CD14-positive monocyte (primary cell): ENCODE measurements around the gene UBE2L5. TPM values are rescaled to one million over a fixed set of nuclear protein-coding genes. Genes with fewer than 3 reads are reported as not detected.

Source experiments
- DNase-seq, 3 donors: peaks; one replicate each; pipeline ENCODE4 v3.0.0-alpha.2; 2011 to 2022
- H2AFZ ChIP-seq: 2 replicates; pipeline ENCODE4 v1.6.0; 2012; ENCODE audit warnings: mild to moderate bottlenecking, low read depth, low read length, inconsistent platforms; ENCODE audit not compliant: insufficient read depth, poor library complexity, severe bottlenecking
- H3K27ac ChIP-seq, 2 donors: 1 replicate in 1 of 2; 2 replicates in 1 of 2; pipeline ENCODE4 v1.5.1; 2012 to 2013; ENCODE audit warnings: low read length in 2 of 2, control low read depth in 1 of 2, inconsistent platforms in 1 of 2, low read depth in 1 of 2, mild to moderate bottlenecking in 1 of 2
- H3K27me3 ChIP-seq, 2 donors: one replicate each; pipeline versions ENCODE4 v1.6.0 to v1.6.1; 2011 to 2013; ENCODE audit warnings: low read length in 2 of 2; ENCODE audit not compliant: control insufficient read depth in 2 of 2, insufficient read depth in 2 of 2
- H3K36me3 ChIP-seq, 2 donors: replicated peaks in 1 of 2; 1 replicate in 1 of 2; 2 replicates in 1 of 2; pipeline versions ENCODE4 v1.5.1 to v1.6.1; 2012 to 2013; ENCODE audit warnings: low read length in 2 of 2, control low read depth in 1 of 2, inconsistent platforms in 1 of 2, mild to moderate bottlenecking in 1 of 2; ENCODE audit not compliant: insufficient read depth in 2 of 2, control insufficient read depth in 1 of 2
- H3K4me1 ChIP-seq, 2 donors: 1 replicate in 1 of 2; 2 replicates in 1 of 2; pipeline versions ENCODE4 v1.5.1 to v1.6.1; 2012 to 2013; ENCODE audit warnings: low read length in 2 of 2, control low read depth in 1 of 2, inconsistent platforms in 1 of 2, mild to moderate bottlenecking in 1 of 2, moderate library complexity in 1 of 2; ENCODE audit not compliant: insufficient read depth in 2 of 2, control insufficient read depth in 1 of 2
- H3K4me2 ChIP-seq: replicated peaks from 2 replicates; pipeline ENCODE3; 2012; ENCODE audit warnings: low read length, moderate library complexity, mild to moderate bottlenecking; ENCODE audit not compliant: poor library complexity, severe bottlenecking; ENCODE audit errors: extremely low read depth
- H3K4me3 ChIP-seq, 3 experiments: fragments of 200-600 bp in 1 of 3; sonication (generic) in 1 of 3; replicated peaks in 1 of 3; 1 replicate in 2 of 3; 2 replicates in 1 of 3; pipeline ENCODE4 v1.5.1; 2011 to 2013; ENCODE audit warnings: low read length in 3 of 3, mild to moderate bottlenecking in 3 of 3, control low read depth in 2 of 3, low read depth in 2 of 3, inconsistent platforms in 1 of 3, moderate library complexity in 1 of 3
- H3K79me2 ChIP-seq: 2 replicates; pipeline ENCODE4 v1.6.0; 2012; ENCODE audit warnings: mild to moderate bottlenecking, control low read depth, inconsistent platforms, low read length, moderate library complexity; ENCODE audit not compliant: insufficient read depth
- H3K9ac ChIP-seq: 2 replicates; pipeline ENCODE4 v1.6.0; 2017; ENCODE audit warnings: low read length, mild to moderate bottlenecking; ENCODE audit not compliant: insufficient read depth, poor library complexity, severe bottlenecking
- H3K9me3 ChIP-seq, 2 donors: replicated peaks in 1 of 2; 1 replicate in 1 of 2; 2 replicates in 1 of 2; pipeline versions ENCODE4 v1.5.1 to v1.6.1; 2012 to 2013; ENCODE audit warnings: low read length in 2 of 2, control low read depth in 1 of 2; ENCODE audit not compliant: control insufficient read depth in 1 of 2, insufficient read depth in 1 of 2
- H4K20me1 ChIP-seq: 2 replicates; pipeline ENCODE4 v1.6.0; 2012; ENCODE audit warnings: mild to moderate bottlenecking, low read length, control low read depth, moderate library complexity; ENCODE audit not compliant: insufficient read depth
- H3K27ac Mint-ChIP-seq, 7 donors: one replicate each; pipeline ENCODE4 v1.8.0; 2020; ENCODE audit warnings: mild to moderate bottlenecking in 7 of 7, mixed read lengths in 7 of 7, moderate library complexity in 6 of 7, inconsistent platforms in 2 of 7
- H3K27me3 Mint-ChIP-seq, 3 donors: one replicate each; pipeline ENCODE4 v1.8.0; 2021 to 2022; ENCODE audit warnings: low read depth in 3 of 3, mild to moderate bottlenecking in 3 of 3, mixed read lengths in 3 of 3, moderate library complexity in 3 of 3, inconsistent platforms in 1 of 3
- H3K36me3 Mint-ChIP-seq, 2 donors: one replicate each; pipeline ENCODE4 v1.8.0; 2020; ENCODE audit warnings: mixed read lengths in 2 of 2, inconsistent platforms in 1 of 2, mild to moderate bottlenecking in 1 of 2
- H3K4me1 Mint-ChIP-seq: one replicate; pipeline ENCODE4 v1.8.0; 2020; ENCODE audit warnings: mild to moderate bottlenecking, mixed read lengths
- H3K4me3 Mint-ChIP-seq, 2 donors: one replicate each; pipeline ENCODE4 v1.8.0; 2020; ENCODE audit warnings: mild to moderate bottlenecking in 2 of 2, mixed read lengths in 2 of 2, moderate library complexity in 1 of 2
- H3K9me3 Mint-ChIP-seq, 7 donors: one replicate each; pipeline ENCODE4 v1.8.0; 2020 to 2022; ENCODE audit warnings: mixed read lengths in 7 of 7, mild to moderate bottlenecking in 6 of 7, moderate library complexity in 6 of 7, inconsistent platforms in 2 of 7
- WGBS: methylation state at CpG from one replicate; pipeline ENCODE4 v1.1.5; 2013; ENCODE audit warnings: missing lambda C conversion rate; ENCODE audit not compliant: insufficient coverage; 5-methylcytosine and 5-hydroxymethylcytosine counted together
- intact Hi-C, 2 donors: fragments of 100-400 bp; cut with micrococcal nuclease; formaldehyde crosslinking; loops; one replicate each; pipeline versions ENCODE4 v1.15.0 to v1.15.1; 2023
- polyA plus RNA-seq, 3 donors: library from polyadenylated mRNA; depleted of rRNA in 1 of 3; unstranded in 2 of 3; stranded (reverse) in 1 of 3; fragments of 300-500 nt in 2 of 3; fragments of >200 nt in 1 of 3; fragmentation: Illumina TruSeq in 2 of 3; gene quantifications; 1 replicate in 2 of 3; 2 replicates in 1 of 3; pipeline ENCODE4 v1.2.3, GENCODE V29; 2012 to 2021
- TF ChIP-seq, protein P1 (sequence below): fragments of 200-600 bp; IDR thresholded peaks from one replicate; pipeline ENCODE4 v1.8.0; 2022; ENCODE audit warnings: antibody characterized with exemption, mild to moderate bottlenecking

Gene UBE2L5
- polyA plus RNA-seq, 3 donors: not detected

DNA sequence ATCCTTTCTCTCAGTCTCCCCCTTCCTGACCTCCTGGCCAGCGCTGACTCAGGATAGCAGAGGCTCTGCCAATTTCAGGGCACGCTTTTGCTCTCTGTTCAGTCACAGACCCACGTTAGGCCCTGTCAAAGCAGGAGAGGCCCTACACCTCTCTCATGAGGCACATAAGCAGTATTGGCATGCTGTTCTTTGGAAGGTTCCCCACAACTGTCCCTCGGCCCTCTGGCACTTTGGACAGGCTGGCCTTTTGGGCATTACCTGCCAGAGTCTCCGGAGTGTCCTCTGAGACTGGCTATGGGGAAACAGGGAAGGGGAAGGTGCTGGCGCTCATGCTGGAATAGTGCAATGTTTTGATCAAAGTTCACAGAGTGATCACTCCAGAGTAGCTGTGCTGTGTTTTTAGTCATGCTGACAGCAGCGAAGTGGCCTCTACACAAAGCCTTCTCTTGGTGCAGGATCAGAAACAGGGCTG, 23.7 kb upstream of the UBE2L5 start:
- H4K20me1 ChIP-seq: no peaks in the 10 kb centered on the region
- Mint-ChIP-seq H3K27me3 (peaks cover 0 to 3% (median 0%) of the 10 kb centered on the region in 3 donors), H3K4me3 (no peak overlapping the region), H3K27ac (no peak overlapping the region), H3K36me3 (no peaks in the 10 kb centered on the region), H3K9me3 (peaks cover 0 to 2% (median 0%) of the 10 kb centered on the region in 7 donors), H3K4me1 (peaks cover 8% of the 10 kb centered on the region)
- TF ChIP-seq, protein P1, sequence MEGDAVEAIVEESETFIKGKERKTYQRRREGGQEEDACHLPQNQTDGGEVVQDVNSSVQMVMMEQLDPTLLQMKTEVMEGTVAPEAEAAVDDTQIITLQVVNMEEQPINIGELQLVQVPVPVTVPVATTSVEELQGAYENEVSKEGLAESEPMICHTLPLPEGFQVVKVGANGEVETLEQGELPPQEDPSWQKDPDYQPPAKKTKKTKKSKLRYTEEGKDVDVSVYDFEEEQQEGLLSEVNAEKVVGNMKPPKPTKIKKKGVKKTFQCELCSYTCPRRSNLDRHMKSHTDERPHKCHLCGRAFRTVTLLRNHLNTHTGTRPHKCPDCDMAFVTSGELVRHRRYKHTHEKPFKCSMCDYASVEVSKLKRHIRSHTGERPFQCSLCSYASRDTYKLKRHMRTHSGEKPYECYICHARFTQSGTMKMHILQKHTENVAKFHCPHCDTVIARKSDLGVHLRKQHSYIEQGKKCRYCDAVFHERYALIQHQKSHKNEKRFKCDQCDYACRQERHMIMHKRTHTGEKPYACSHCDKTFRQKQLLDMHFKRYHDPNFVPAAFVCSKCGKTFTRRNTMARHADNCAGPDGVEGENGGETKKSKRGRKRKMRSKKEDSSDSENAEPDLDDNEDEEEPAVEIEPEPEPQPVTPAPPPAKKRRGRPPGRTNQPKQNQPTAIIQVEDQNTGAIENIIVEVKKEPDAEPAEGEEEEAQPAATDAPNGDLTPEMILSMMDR: no peak
- WGBS: 93% methylated on average over 6 of the region's 7 CpGs
- no peaks in the 10 kb centered on the region for H3K79me2 ChIP-seq
- no peak overlapping the region for H3K4me3 ChIP-seq
- H3K4me2 ChIP-seq: no peak overlapping the region
- peaks cover 8 to 11% of the 10 kb centered on the region in 2 donors for H3K4me1 ChIP-seq
- H3K27me3 ChIP-seq: no peaks in the 10 kb centered on the region
- no peaks in the 10 kb centered on the region for H3K9me3 ChIP-seq
- no peaks in the 10 kb centered on the region for H3K36me3 ChIP-seq
- no peak overlapping the region for H2AFZ ChIP-seq
- intact Hi-C loops: loop anchor here in 1 of 2 donors (10.0 kb wide), 1 partner anchor 904 kb away; no protein-coding TSS in a partner anchor
- H3K9ac ChIP-seq: no peak overlapping the region
- no peak for DNase-seq
- no peak overlapping the region for H3K27ac ChIP-seq

DNA sequence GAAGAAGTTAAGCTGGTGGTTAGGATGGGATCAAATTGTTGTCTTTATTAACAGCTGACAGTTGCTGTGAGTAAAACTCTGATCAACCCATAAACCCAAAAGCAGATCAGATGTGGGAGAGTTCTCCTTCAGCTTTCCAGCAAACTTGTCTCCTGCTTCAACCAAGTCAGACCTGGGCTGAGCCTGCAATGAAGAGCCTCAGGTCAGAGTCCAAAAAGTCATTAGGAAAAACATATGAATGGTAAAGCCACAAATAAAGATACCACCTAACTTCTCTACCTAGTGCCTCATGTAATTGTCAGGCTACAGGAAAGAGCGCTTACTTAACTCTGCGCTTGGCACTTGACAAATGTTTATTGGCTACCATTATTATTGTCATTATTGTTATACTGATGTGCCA, 21.9 kb upstream of the UBE2L5 start:
- peaks cover 0 to 2% (median 0%) of the 10 kb centered on the region in 7 donors for H3K9me3 Mint-ChIP-seq
- intact Hi-C loops: loop anchor here (5.0 to 10.0 kb wide), 2 partner anchors 67 to 96 kb away; partner anchors contain the start of genes HMGB1 (in 1 of the 2) and KATNAL1 (in 1 of the 2)
- no peaks in the 10 kb centered on the region for H3K79me2 ChIP-seq
- no peaks in the 10 kb centered on the region for H3K27me3 ChIP-seq
- no peak overlapping the region for H2AFZ ChIP-seq
- no peaks in the 10 kb centered on the region for H3K9me3 ChIP-seq
- H3K4me2 ChIP-seq: no peak overlapping the region
- H3K36me3 Mint-ChIP-seq: no peaks in the 10 kb centered on the region
- H3K4me3 Mint-ChIP-seq: no peak overlapping the region
- no peaks in the 10 kb centered on the region for H3K36me3 ChIP-seq
- H3K27ac ChIP-seq: no peak overlapping the region
- no peak overlapping the region for H3K4me3 ChIP-seq
- H4K20me1 ChIP-seq: no peaks in the 10 kb centered on the region
- DNase-seq: no peak
- no CpG with 5 or more reads among the region's 2 CpGs for WGBS
- H3K27ac Mint-ChIP-seq: no peak overlapping the region
- TF ChIP-seq, protein P1: no peak
- H3K9ac ChIP-seq: no peak overlapping the region
- peaks cover 3 to 5% of the 10 kb centered on the region in 2 donors for H3K4me1 ChIP-seq
- H3K27me3 Mint-ChIP-seq: no peaks in the 10 kb centered on the region
- peaks cover 4% of the 10 kb centered on the region for H3K4me1 Mint-ChIP-seq
